Bronchial epithelial cell (primary cell): ENCODE measurements around the gene ULBP3. TPM values are rescaled to one million over a fixed set of nuclear protein-coding genes. Genes with fewer than 3 reads are reported as not detected.

Experiments
- DNase-seq: peaks from one replicate; pipeline ENCODE4 v3.0.0-alpha.2; 2010; ENCODE audit warnings: low read depth
- FAIRE-seq: peaks from 2 replicates; lab custom pipeline; 2011; peaks lifted over from hg19 to GRCh38; lab: Jason Lieb, UNC
- H3K27me3 ChIP-seq: 2 replicates; pipeline ENCODE4 v1.5.1; 2011; ENCODE audit warnings: low read length; ENCODE audit not compliant: control insufficient read depth, insufficient read depth
- H3K36me3 ChIP-seq: 2 replicates; pipeline ENCODE4 v1.5.1; 2011; ENCODE audit warnings: low read length; ENCODE audit not compliant: control insufficient read depth, insufficient read depth
- H3K4me3 ChIP-seq: 2 replicates; pipeline ENCODE4 v1.5.1; 2011; ENCODE audit warnings: mild to moderate bottlenecking, low read depth, low read length, control low read depth
- CTCF ChIP-seq: IDR thresholded peaks from 2 replicates; pipeline ENCODE4 v1.5.1; 2011; ENCODE audit warnings: mild to moderate bottlenecking, moderate library complexity, low read length, control low read depth, inconsistent platforms; ENCODE audit not compliant: insufficient read depth, severe bottlenecking
- total RNA-seq: library from RNA; depleted of rRNA; stranded (reverse); fragments of >200 nt; gene quantifications from 2 replicates; pipeline ENCODE4 v1.2.1, GENCODE V29; 2014

The ULBP3 gene
- total RNA-seq, 1 donor from 2014 or later = 11.1 TPM

- no peak for FAIRE-seq
- TF ChIP-seq CTCF = no peak
- Histone ChIP-seq H3K4me3 (no peak overlapping the region), H3K27me3 (no peaks in the 10 kb centered on the region), H3K36me3 (no peaks in the 10 kb centered on the region)
- no peak for DNase-seq
Measured at GRCh38 chr6:150093397-150093796, 24.5 kb upstream of the ULBP3 start.

GRCh38 chr6:150091476-150091875 is 22.6 kb upstream of the ULBP3 start:
- H3K36me3 ChIP-seq = no peaks in the 10 kb centered on the region
- H3K27me3 ChIP-seq = no peaks in the 10 kb centered on the region
- TF ChIP-seq CTCF = no peak
- FAIRE-seq (no peak), DNase-seq (no peak)
- H3K4me3 ChIP-seq = no peak overlapping the region

- Histone ChIP-seq H3K4me3 (no peak overlapping the region), H3K27me3 (no peaks in the 10 kb centered on the region), H3K36me3 (no peaks in the 10 kb centered on the region)
- TF ChIP-seq CTCF = no peak
- FAIRE-seq (no peak), DNase-seq (no peak)
Measured at GRCh38 chr6:150090328-150090727, 21.4 kb upstream of the ULBP3 start.

- Histone ChIP-seq H3K4me3 (no peak overlapping the region), H3K36me3 (no peaks in the 10 kb centered on the region), H3K27me3 (no peaks in the 10 kb centered on the region)
- no peak for DNase-seq
- TF ChIP-seq CTCF = no peak
- no peak for FAIRE-seq
Measured at GRCh38 chr6:150088481-150089154, 19.7 kb upstream of the ULBP3 start.

GRCh38 chr6:150087336-150087735 is 18.4 kb upstream of the ULBP3 start:
- Histone ChIP-seq H3K4me3 (no peak overlapping the region), H3K27me3 (no peaks in the 10 kb centered on the region), H3K36me3 (no peaks in the 10 kb centered on the region)
- FAIRE-seq = no peak
- TF ChIP-seq CTCF = no peak
- DNase-seq = no peak

GRCh38 chr6:150086026-150086425 is 17.1 kb upstream of the ULBP3 start:
- TF ChIP-seq CTCF = no peak
- FAIRE-seq (no peak), DNase-seq (no peak)
- no peaks in the 10 kb centered on the region for H3K27me3 ChIP-seq
- no peak overlapping the region for H3K4me3 ChIP-seq
- no peaks in the 10 kb centered on the region for H3K36me3 ChIP-seq
